ENCODE results near the gene DLGAP4. TPM values are rescaled to one million over a fixed set of nuclear protein-coding genes. Genes with fewer than 3 reads are reported as not detected.
A peak's percentile ranks its signal among the peaks of the same experiment; 100 is the strongest.

DLGAP4 gene
- total and polyA plus RNA-seq, 2 of the 13 experiments (the other 11 are each of a cell fraction or from before 2014, with no cell fraction given) = 15.2 to 26.7 TPM

DNA sequence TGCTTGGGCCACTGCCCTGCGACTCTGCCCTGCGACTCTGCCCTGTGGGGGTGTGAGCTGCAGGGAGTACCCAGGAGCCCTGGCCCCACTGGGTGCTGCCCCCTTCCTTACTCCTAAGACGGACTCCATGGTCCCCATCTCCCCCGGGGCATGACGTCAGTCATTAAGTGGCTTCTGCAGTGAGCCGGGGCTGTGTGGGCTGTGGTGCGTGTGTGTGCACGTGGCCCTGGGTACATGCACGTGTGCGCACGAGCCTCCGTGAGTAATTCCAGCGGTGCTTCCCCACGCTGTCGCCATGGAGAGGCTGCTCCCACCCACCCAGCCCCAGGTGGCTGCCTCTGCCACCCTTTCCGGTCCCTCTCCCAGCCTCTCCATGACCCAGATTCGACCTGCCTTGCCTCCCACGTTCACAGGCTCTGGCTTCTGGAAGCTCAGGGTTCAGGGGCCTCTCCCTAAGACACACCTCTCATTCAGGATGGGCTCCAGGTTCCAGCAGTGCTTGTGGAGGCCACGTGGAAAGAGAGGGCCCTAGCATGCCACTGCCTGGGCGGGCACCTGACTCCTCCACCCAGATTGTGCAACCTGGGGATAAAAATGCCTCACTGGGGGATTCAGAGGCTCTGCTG, 88.3 kb downstream of the DLGAP4 start:
- Histone ChIP-seq H3K27ac (ENCODE audit: extremely low read length, insufficient read depth, low read length) (no peak overlapping the region), H3K9ac (ENCODE audit: insufficient read depth, low read depth, low read length) (no peak overlapping the region), H2AFZ (ENCODE audit: low read length) (no peak overlapping the region), H3K9me3 (ENCODE audit: low read length) (no peaks in the 10 kb centered on the region), H3K4me3 (replicated peaks in 1 of 3; ENCODE audit: insufficient read depth in 1 of 3, low read depth in 2 of 3, low read length in 3 of 3) (no peak overlapping the region), H3K79me2 (ENCODE audit: insufficient read depth, low read length) (no peaks in the 10 kb centered on the region), H4K20me1 (ENCODE audit: insufficient read depth, low read length) (no peaks in the 10 kb centered on the region), H3K4me2 (ENCODE audit: low read depth, low read length) (no peak overlapping the region), H3K27me3 (ENCODE audit: control insufficient read depth in 1 of 2, insufficient read depth in 2 of 2, low read length in 2 of 2) (peaks cover 0 to 9% of the 10 kb centered on the region in 2 experiments; a peak in 1 of 5 replicates), H3K4me1 (ENCODE audit: insufficient read depth, low read length) (peaks cover 9% of the 10 kb centered on the region), H3K36me3 (replicated peaks in 1 of 2; ENCODE audit: control insufficient read depth in 1 of 2, insufficient read depth in 2 of 2, low read length in 2 of 2) (no peaks in the 10 kb centered on the region)
- in situ Hi-C loops (cut with HindIII; ENCODE audit: extremely low pct_ligation_motif_present, low pct_unique_long_range_greater_than_20kb) (no loop called here), intact Hi-C loops (cut with micrococcal nuclease; ENCODE audit: unreplicated experiment) (loop anchor here (10.0 kb wide), 1 partner anchor 120 kb away; no protein-coding TSS in a partner anchor)
- ChIA-PET CTCF (ENCODE audit: low intra/inter-chr PET ratio, low total read pairs) (no interaction called here), POLR2A (no interaction called here)
- ATAC-seq (peak; percentile 33), DNase-seq (ENCODE audit: low spot score) (peak; percentile 33), FAIRE-seq (no peak)
- BruUV-seq (replicated peaks) = no TSS peak
- WGBS (ENCODE audit: low lambda C conversion rate) = 19% methylated on average over 19 of the region's 20 CpGs
- TF ChIP-seq, protein P1, sequence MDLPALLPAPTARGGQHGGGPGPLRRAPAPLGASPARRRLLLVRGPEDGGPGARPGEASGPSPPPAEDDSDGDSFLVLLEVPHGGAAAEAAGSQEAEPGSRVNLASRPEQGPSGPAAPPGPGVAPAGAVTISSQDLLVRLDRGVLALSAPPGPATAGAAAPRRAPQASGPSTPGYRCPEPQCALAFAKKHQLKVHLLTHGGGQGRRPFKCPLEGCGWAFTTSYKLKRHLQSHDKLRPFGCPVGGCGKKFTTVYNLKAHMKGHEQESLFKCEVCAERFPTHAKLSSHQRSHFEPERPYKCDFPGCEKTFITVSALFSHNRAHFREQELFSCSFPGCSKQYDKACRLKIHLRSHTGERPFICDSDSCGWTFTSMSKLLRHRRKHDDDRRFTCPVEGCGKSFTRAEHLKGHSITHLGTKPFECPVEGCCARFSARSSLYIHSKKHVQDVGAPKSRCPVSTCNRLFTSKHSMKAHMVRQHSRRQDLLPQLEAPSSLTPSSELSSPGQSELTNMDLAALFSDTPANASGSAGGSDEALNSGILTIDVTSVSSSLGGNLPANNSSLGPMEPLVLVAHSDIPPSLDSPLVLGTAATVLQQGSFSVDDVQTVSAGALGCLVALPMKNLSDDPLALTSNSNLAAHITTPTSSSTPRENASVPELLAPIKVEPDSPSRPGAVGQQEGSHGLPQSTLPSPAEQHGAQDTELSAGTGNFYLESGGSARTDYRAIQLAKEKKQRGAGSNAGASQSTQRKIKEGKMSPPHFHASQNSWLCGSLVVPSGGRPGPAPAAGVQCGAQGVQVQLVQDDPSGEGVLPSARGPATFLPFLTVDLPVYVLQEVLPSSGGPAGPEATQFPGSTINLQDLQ (CRISPR knock-in tag; IDR thresholded peaks at IDR 0.05) = 0 out of 2 replicates have a peak, but pooled peaks have one; percentile 8
- TF ChIP-seq, protein P2, sequence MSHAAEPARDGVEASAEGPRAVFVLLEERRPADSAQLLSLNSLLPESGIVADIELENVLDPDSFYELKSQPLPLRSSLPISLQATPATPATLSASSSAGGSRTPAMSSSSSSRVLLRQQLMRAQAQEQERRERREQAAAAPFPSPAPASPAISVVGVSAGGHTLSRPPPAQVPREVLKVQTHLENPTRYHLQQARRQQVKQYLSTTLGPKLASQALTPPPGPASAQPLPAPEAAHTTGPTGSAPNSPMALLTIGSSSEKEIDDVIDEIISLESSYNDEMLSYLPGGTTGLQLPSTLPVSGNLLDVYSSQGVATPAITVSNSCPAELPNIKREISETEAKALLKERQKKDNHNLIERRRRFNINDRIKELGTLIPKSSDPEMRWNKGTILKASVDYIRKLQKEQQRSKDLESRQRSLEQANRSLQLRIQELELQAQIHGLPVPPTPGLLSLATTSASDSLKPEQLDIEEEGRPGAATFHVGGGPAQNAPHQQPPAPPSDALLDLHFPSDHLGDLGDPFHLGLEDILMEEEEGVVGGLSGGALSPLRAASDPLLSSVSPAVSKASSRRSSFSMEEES (CRISPR knock-in tag; IDR thresholded peaks at IDR 0.05) = 0 out of 2 replicates have a peak, but pooled peaks have one; percentile 24
- TF ChIP-seq, protein P3, sequence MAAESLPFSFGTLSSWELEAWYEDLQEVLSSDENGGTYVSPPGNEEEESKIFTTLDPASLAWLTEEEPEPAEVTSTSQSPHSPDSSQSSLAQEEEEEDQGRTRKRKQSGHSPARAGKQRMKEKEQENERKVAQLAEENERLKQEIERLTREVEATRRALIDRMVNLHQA (CRISPR knock-in tag; IDR thresholded peaks at IDR 0.05) = no peak
- TF ChIP-seq, protein P4, sequence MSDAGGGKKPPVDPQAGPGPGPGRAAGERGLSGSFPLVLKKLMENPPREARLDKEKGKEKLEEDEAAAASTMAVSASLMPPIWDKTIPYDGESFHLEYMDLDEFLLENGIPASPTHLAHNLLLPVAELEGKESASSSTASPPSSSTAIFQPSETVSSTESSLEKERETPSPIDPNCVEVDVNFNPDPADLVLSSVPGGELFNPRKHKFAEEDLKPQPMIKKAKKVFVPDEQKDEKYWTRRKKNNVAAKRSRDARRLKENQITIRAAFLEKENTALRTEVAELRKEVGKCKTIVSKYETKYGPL (CRISPR knock-in tag; IDR thresholded peaks at IDR 0.05) = no peak
- TF ChIP-seq NONO (IDR thresholded peaks at IDR 0.05) = no peak
- TF ChIP-seq NONO (CRISPR knock-in tag; conservative IDR thresholded peaks at IDR 0.05) = no peak
- TF ChIP-seq MYC (CRISPR knock-in tag; IDR thresholded peaks at IDR 0.05; ENCODE audit: borderline replicate concordance) = 0 out of 2 replicates have a peak, but pooled peaks have one; percentile 19
- TF ChIP-seq MTA1 (CRISPR knock-in tag; IDR thresholded peaks at IDR 0.05; ENCODE audit: borderline replicate concordance) = no peak
- TF ChIP-seq, protein P5, sequence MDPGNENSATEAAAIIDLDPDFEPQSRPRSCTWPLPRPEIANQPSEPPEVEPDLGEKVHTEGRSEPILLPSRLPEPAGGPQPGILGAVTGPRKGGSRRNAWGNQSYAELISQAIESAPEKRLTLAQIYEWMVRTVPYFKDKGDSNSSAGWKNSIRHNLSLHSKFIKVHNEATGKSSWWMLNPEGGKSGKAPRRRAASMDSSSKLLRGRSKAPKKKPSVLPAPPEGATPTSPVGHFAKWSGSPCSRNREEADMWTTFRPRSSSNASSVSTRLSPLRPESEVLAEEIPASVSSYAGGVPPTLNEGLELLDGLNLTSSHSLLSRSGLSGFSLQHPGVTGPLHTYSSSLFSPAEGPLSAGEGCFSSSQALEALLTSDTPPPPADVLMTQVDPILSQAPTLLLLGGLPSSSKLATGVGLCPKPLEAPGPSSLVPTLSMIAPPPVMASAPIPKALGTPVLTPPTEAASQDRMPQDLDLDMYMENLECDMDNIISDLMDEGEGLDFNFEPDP (CRISPR knock-in tag; conservative IDR thresholded peaks at IDR 0.05) = no peak
- TF ChIP-seq CREB1 (IDR thresholded peaks at IDR 0.05) = peak; percentile 86
- TF ChIP-seq CREB1 (CRISPR knock-in tag; IDR thresholded peaks at IDR 0.05) = no peak
- TF ChIP-seq, protein P6, sequence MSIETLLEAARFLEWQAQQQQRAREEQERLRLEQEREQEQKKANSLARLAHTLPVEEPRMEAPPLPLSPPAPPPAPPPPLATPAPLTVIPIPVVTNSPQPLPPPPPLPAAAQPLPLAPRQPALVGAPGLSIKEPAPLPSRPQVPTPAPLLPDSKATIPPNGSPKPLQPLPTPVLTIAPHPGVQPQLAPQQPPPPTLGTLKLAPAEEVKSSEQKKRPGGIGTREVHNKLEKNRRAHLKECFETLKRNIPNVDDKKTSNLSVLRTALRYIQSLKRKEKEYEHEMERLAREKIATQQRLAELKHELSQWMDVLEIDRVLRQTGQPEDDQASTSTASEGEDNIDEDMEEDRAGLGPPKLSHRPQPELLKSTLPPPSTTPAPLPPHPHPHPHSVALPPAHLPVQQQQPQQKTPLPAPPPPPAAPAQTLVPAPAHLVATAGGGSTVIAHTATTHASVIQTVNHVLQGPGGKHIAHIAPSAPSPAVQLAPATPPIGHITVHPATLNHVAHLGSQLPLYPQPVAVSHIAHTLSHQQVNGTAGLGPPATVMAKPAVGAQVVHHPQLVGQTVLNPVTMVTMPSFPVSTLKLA (IDR thresholded peaks at IDR 0.05) = peak; percentile 95
- TF ChIP-seq ZNF337 (CRISPR knock-in tag; IDR thresholded peaks at IDR 0.05; ENCODE audit: borderline replicate concordance, low read depth) = no peak
- TF ChIP-seq CENPT (CRISPR knock-in tag; IDR thresholded peaks at IDR 0.05; ENCODE audit: low read depth) = no peak
- no peak for TF ChIP-seq KAT8 (CRISPR knock-in tag; IDR thresholded peaks at IDR 0.05)
- no peak for TF ChIP-seq IRF2 (CRISPR knock-in tag; IDR thresholded peaks at IDR 0.05)
- no peak for TF ChIP-seq ZNF251 (CRISPR knock-in tag; IDR thresholded peaks at IDR 0.05)

Measured in HepG2 (cell line).